Kidney (tissue), 14 donors: ENCODE data around the gene C5orf22. TPM values are rescaled to one million over a fixed set of nuclear protein-coding genes. Genes with fewer than 3 reads are reported as not detected.

Source experiments
- DNase-seq, 5 donors: peaks; one replicate each; pipeline ENCODE4 v3.0.0-alpha.2; 2013 to 2020
- FAIRE-seq: peaks from 2 replicates; lab custom pipeline; 2012; peaks lifted over from hg19 to GRCh38; lab: Jason Lieb, UNC
- H3K27ac ChIP-seq, 2 donors: one replicate each; pipeline ENCODE4 v1.7.0; 2013; ENCODE audit warnings: low read depth in 2 of 2, low read length in 2 of 2, inconsistent platforms in 1 of 2
- H3K27me3 ChIP-seq: one replicate; pipeline ENCODE4 v1.7.1; 2013; ENCODE audit warnings: low read length, inconsistent platforms; ENCODE audit not compliant: control insufficient read depth, insufficient read depth
- H3K36me3 ChIP-seq, 3 donors: one replicate each; pipeline versions ENCODE4 v1.7.0 to v1.7.1; 2013; ENCODE audit warnings: low read length in 3 of 3, control low read depth in 1 of 3, inconsistent platforms in 1 of 3; ENCODE audit not compliant: insufficient read depth in 3 of 3, control insufficient read depth in 2 of 3
- H3K4me1 ChIP-seq, 3 donors: one replicate each; pipeline versions ENCODE4 v1.7.0 to v1.7.1; 2013; ENCODE audit warnings: low read length in 3 of 3, inconsistent platforms in 1 of 3, low read depth in 1 of 3; ENCODE audit not compliant: control insufficient read depth in 2 of 3, insufficient read depth in 2 of 3
- H3K4me3 ChIP-seq, 3 donors: one replicate each; pipeline versions ENCODE4 v1.7.0 to v1.8.1; 2013; ENCODE audit warnings: low read length in 3 of 3, control low read depth in 1 of 3, inconsistent platforms in 1 of 3
- H3K9ac ChIP-seq, 3 donors: one replicate each; pipeline versions ENCODE4 v1.7.0 to v1.7.1; 2013; ENCODE audit warnings: low read length in 3 of 3, control low read depth in 1 of 3, inconsistent platforms in 1 of 3
- H3K9me3 ChIP-seq, 3 donors: one replicate each; pipeline versions ENCODE4 v1.7.0 to v1.7.1; 2013; ENCODE audit warnings: low read length in 3 of 3, control low read depth in 1 of 3, inconsistent platforms in 1 of 3; ENCODE audit not compliant: control insufficient read depth in 2 of 3, insufficient read depth in 1 of 3
- intact Hi-C: fragments of 100-400 bp; cut with DNase I; formaldehyde crosslinking; loops from one replicate; pipeline ENCODE4 v1.11.1; 2022
- polyA plus RNA-seq: library from polyadenylated mRNA; stranded (reverse); fragments of 350-450 nt; fragmentation: Illumina TruSeq; extraction: RNeasy Lipid Tissue Mini Kit (QIAGEN cat#74804); gene quantifications from one replicate; pipeline ENCODE4 v1.2.3, GENCODE V29; 2014; ENCODE audit warnings: low read depth, low replicate concordance; ENCODE audit not compliant: insufficient read depth
- total RNA-seq: library from RNA; stranded (reverse); fragmentation: NEBNext Ultra II Directional; extraction: Animal tissue kit (Norgen Biotek cat#: 25700); gene quantifications from one replicate; pipeline ENCODE4 v1.2.1, GENCODE V29; 2021
- TF ChIP-seq, protein P1 (sequence below): IDR thresholded peaks from 3 replicates; pipeline ENCODE4 v1.5.1; 2012; ENCODE audit warnings: mild to moderate bottlenecking, moderate library complexity, borderline replicate concordance; ENCODE audit not compliant: insufficient read depth; ENCODE audit errors: extremely low read depth
- donor health status: control.
- donor health status: control.
- donor health status: control.
- donor health status: control.
- donor health status: control.
- donor health status: DM: yes; HTN: yes; CAD: no.
- donor health status: Normal renal cell carcinoma (clear cell type).

C5orf22 gene
- total and polyA plus RNA-seq, 2 donors from 2014 or later = 8.2 to 22.5 TPM

DNA sequence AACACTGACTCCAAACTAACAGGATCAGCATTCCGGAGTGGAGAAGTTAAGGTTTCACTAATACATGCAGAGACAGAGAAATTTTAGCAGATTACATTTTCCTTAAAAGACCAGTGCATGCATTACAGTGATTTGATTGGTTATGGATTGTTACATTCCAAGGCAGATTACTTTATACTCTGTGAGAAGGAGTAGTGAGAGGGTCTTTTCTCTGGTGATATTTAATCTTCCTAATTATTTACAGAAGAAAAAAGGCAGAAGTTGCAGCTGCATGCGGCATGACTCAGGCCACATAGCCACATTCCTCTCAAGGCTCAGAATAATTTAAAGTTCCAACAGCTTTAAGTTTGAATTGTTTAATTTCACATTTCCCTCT is 53.8 kb downstream of the C5orf22 start:
- Histone ChIP-seq H3K4me1 (no peaks in the 10 kb centered on the region), H3K27ac (no peak overlapping the region), H3K9ac (no peak overlapping the region), H3K4me3 (no peak overlapping the region), H3K36me3 (no peaks in the 10 kb centered on the region), H3K27me3 (no peaks in the 10 kb centered on the region), H3K9me3 (peaks cover 0 to 6% (median 0%) of the 10 kb centered on the region in 3 donors)
- intact Hi-C loops = loop anchor here (10.0 kb wide), 2 partner anchors 219 to 509 kb away; no protein-coding TSS in a partner anchor
- TF ChIP-seq, protein P1, sequence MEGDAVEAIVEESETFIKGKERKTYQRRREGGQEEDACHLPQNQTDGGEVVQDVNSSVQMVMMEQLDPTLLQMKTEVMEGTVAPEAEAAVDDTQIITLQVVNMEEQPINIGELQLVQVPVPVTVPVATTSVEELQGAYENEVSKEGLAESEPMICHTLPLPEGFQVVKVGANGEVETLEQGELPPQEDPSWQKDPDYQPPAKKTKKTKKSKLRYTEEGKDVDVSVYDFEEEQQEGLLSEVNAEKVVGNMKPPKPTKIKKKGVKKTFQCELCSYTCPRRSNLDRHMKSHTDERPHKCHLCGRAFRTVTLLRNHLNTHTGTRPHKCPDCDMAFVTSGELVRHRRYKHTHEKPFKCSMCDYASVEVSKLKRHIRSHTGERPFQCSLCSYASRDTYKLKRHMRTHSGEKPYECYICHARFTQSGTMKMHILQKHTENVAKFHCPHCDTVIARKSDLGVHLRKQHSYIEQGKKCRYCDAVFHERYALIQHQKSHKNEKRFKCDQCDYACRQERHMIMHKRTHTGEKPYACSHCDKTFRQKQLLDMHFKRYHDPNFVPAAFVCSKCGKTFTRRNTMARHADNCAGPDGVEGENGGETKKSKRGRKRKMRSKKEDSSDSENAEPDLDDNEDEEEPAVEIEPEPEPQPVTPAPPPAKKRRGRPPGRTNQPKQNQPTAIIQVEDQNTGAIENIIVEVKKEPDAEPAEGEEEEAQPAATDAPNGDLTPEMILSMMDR = no peak
- FAIRE-seq (no peak), DNase-seq (no peak)

DNA sequence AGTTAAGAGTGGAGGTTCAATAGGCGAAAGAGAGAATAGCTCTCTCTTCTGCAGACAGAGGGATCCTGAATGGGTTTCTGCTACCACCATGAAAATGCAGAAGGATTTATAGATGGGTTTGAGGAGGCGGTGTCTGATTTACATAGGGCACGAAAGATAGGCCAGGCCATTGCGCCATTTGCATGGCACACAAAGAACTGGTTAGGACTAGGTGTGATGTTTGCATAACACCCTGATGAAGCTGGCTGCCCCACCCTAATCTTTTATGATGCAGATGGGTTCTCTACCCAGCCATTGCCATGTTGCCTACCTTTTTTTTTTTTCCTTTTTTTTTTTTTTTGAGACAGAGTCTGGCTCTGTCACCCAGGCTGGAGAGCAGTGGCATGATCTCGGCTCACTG is 55.4 kb downstream of the C5orf22 start:
- H3K27me3 ChIP-seq = no peaks in the 10 kb centered on the region
- intact Hi-C loops = loop anchor here (10.0 kb wide), 2 partner anchors 217 to 507 kb away; no protein-coding TSS in a partner anchor

DNA sequence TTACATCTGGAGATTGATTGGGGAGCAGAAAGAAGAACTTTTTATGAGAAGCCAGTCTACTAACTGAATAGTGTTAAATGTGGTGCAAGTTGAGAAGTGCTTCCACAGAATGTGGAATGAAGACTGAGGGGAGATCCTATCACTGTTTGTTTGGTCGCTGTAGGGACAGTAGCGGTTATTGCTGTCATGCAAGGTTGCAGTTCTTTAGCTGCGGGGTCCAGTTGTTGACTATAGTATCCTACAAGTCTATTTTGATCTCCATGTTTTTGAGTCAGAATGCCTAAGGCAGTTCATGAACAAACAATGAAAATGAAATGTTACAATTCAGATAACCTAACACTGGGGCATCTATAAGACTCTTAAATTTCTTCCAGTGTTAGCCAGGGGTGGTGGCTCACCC is 61.6 kb downstream of the C5orf22 start:
- Histone ChIP-seq H3K4me3 (no peak overlapping the region), H3K9ac (no peak overlapping the region), H3K27ac (no peak overlapping the region), H3K36me3 (no peaks in the 10 kb centered on the region), H3K27me3 (no peaks in the 10 kb centered on the region), H3K9me3 (no peaks in the 10 kb centered on the region), H3K4me1 (no peaks in the 10 kb centered on the region)
- no peak for DNase-seq
- TF ChIP-seq, protein P1 = no peak
- intact Hi-C loops = no loop called here
- no peak for FAIRE-seq

More for the DNA sequence above, 55.4 kb downstream of the C5orf22 start:
- peaks cover 0 to 6% (median 0%) of the 10 kb centered on the region in 3 donors for H3K9me3 ChIP-seq
- no peaks in the 10 kb centered on the region for H3K36me3 ChIP-seq
- TF ChIP-seq, protein P1 = no peak
- no peak overlapping the region for H3K9ac ChIP-seq
- no peaks in the 10 kb centered on the region for H3K4me1 ChIP-seq
- no peak overlapping the region for H3K27ac ChIP-seq
- FAIRE-seq = no peak
- no peak overlapping the region for H3K4me3 ChIP-seq
- no peak for DNase-seq

DNA sequence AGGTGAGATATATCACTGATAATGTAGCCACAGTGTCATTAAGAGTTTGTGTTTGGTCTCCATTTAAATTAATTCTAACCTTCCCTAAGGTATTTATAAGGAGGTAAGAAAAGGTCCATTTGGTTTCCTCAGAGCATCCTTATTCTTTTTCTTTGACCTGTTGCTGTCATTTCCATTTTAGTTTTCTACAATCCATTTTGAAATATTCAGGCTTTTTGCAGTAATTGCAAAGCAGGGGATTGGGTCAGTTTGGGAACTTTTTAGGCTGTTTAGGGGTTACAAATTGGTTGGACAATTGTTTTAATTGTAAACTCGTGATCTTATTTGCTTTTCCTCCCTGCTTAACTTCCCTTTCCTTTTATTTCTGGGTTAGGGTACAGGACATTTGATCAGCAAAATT is 64.3 kb downstream of the C5orf22 start:
- Histone ChIP-seq H3K9ac (no peak overlapping the region), H3K36me3 (no peaks in the 10 kb centered on the region), H3K4me1 (no peaks in the 10 kb centered on the region), H3K4me3 (no peak overlapping the region), H3K9me3 (no peaks in the 10 kb centered on the region), H3K27me3 (no peaks in the 10 kb centered on the region), H3K27ac (no peak overlapping the region)
- TF ChIP-seq, protein P1 = no peak
- intact Hi-C loops = no loop called here
- FAIRE-seq (no peak), DNase-seq (no peak)
